Liver (tissue), 9 donors: Measurements from ENCODE around the gene WDR82. TPM values are rescaled to one million over a fixed set of nuclear protein-coding genes. Genes with fewer than 3 reads are reported as not detected.
A peak's percentile ranks its signal among the peaks of the same experiment; 100 is the strongest.

ENCODE experiments used
- DNase-seq: peaks from one replicate; pipeline ENCODE4 v3.0.0-alpha.2; 2017; ENCODE audit warnings: low spot score
- H3K27ac ChIP-seq, 2 donors: one replicate each; pipeline ENCODE4 v1.7.0; 2013; ENCODE audit warnings: inconsistent platforms in 2 of 2, low read length in 2 of 2, control low read depth in 1 of 2, low read depth in 1 of 2, mild to moderate bottlenecking in 1 of 2
- H3K27me3 ChIP-seq, 4 donors: one replicate each; pipeline versions ENCODE4 v1.6.1 to v1.7.0; 2013; ENCODE audit warnings: low read length in 3 of 4, inconsistent platforms in 1 of 4, mild to moderate bottlenecking in 1 of 4, moderate library complexity in 1 of 4; ENCODE audit not compliant: control insufficient read depth in 4 of 4, insufficient read depth in 4 of 4
- H3K36me3 ChIP-seq, 4 donors: one replicate each; pipeline versions ENCODE4 v1.6.1 to v1.7.0; 2013; ENCODE audit warnings: low read length in 3 of 4, mild to moderate bottlenecking in 3 of 4, low read depth in 1 of 4, moderate library complexity in 1 of 4; ENCODE audit not compliant: control insufficient read depth in 4 of 4, insufficient read depth in 3 of 4
- H3K4me1 ChIP-seq, 4 donors: one replicate each; pipeline versions ENCODE4 v1.6.1 to v1.7.0; 2013; ENCODE audit warnings: low read length in 3 of 4, mild to moderate bottlenecking in 3 of 4, moderate library complexity in 1 of 4; ENCODE audit not compliant: control insufficient read depth in 4 of 4, insufficient read depth in 4 of 4
- H3K4me3 ChIP-seq, 3 donors: one replicate each; pipeline versions ENCODE4 v1.6.1 to v1.7.0; 2013; ENCODE audit warnings: low read length in 3 of 3, control low read depth in 1 of 3, low read depth in 1 of 3, mild to moderate bottlenecking in 1 of 3
- H3K9ac ChIP-seq, 2 donors: one replicate each; pipeline ENCODE4 v1.7.0; 2013; ENCODE audit warnings: low read length in 2 of 2, mild to moderate bottlenecking in 2 of 2, moderate library complexity in 2 of 2, control low read depth in 1 of 2, low read depth in 1 of 2
- H3K9me3 ChIP-seq, 4 donors: one replicate each; pipeline versions ENCODE4 v1.6.1 to v1.7.0; 2013; ENCODE audit warnings: low read length in 3 of 4; ENCODE audit not compliant: control insufficient read depth in 4 of 4
- CTCF ChIP-seq: fragments of 150-350 bp; IDR thresholded peaks from 2 replicates; pipeline ENCODE4 v1.5.1; 2017; ENCODE audit warnings: improper control_type of control experiment, low read depth, low read length; ENCODE audit not compliant: missing input control
- FOXA1 ChIP-seq: IDR thresholded peaks from 2 replicates; pipeline ENCODE4 v1.6.1; 2016; ENCODE audit warnings: antibody characterized with exemption
- FOXA2 ChIP-seq: IDR thresholded peaks from 2 replicates; pipeline ENCODE4 v1.6.1; 2016; ENCODE audit warnings: antibody characterized with exemption
- GABPA ChIP-seq, 2 donors: IDR thresholded peaks in 1 of 2; conservative IDR thresholded peaks in 1 of 2; 2 replicates each; pipeline ENCODE4 v1.6.1; 2016; ENCODE audit warnings: antibody characterized with exemption in 2 of 2, mild to moderate bottlenecking in 1 of 2, moderate library complexity in 1 of 2
- HNF4A ChIP-seq, 2 donors: conservative IDR thresholded peaks; 2 replicates each; pipeline ENCODE4 v1.6.1; 2016; ENCODE audit warnings: antibody characterized with exemption in 2 of 2, mild to moderate bottlenecking in 2 of 2
- HNF4G ChIP-seq: IDR thresholded peaks from 2 replicates; pipeline ENCODE4 v1.6.1; 2016; ENCODE audit warnings: antibody characterized with exemption
- JUND ChIP-seq, 2 donors: IDR thresholded peaks; 2 replicates each; pipeline ENCODE4 v1.6.1; 2016; ENCODE audit warnings: antibody characterized with exemption in 2 of 2
- MAX ChIP-seq: IDR thresholded peaks from 2 replicates; pipeline ENCODE4 v1.6.1; 2016; ENCODE audit warnings: antibody characterized with exemption
- NR2F2 ChIP-seq: IDR thresholded peaks from 2 replicates; pipeline ENCODE4 v1.6.1; 2016; ENCODE audit warnings: antibody characterized with exemption
- RAD21 ChIP-seq, 2 donors: IDR thresholded peaks; 2 replicates each; pipeline ENCODE4 v1.6.1; 2016; ENCODE audit warnings: antibody characterized with exemption in 2 of 2, mild to moderate bottlenecking in 2 of 2
- RXRA ChIP-seq, 2 donors: IDR thresholded peaks; 2 replicates each; pipeline ENCODE4 v1.6.1; 2017 to 2018; ENCODE audit warnings: antibody characterized with exemption in 2 of 2, mild to moderate bottlenecking in 1 of 2
- SP1 ChIP-seq: IDR thresholded peaks from 2 replicates; pipeline ENCODE4 v1.6.1; 2018; ENCODE audit warnings: antibody characterized with exemption, mild to moderate bottlenecking
- TAF1 ChIP-seq: conservative IDR thresholded peaks from 2 replicates; pipeline ENCODE4 v1.6.1; 2016; ENCODE audit warnings: antibody characterized with exemption, mild to moderate bottlenecking
- YY1 ChIP-seq: IDR thresholded peaks from 2 replicates; pipeline ENCODE4 v1.6.1; 2016; ENCODE audit warnings: antibody characterized with exemption, mild to moderate bottlenecking
- WGBS: extraction: QIAGEN DNeasy Blood & Tissue Kit; methylation state at CpG from one replicate; pipeline ENCODE4 v1.1.7; 2013; 5-methylcytosine and 5-hydroxymethylcytosine counted together
- polyA plus RNA-seq, 2 donors: library from polyadenylated mRNA; stranded (reverse) in 1 of 2; unstranded in 1 of 2; fragments of 200-250 nt in 1 of 2; fragments of >200 nt in 1 of 2; fragmentation: Nextera tagmentation in 1 of 2; extraction: Ambion mirVana in 1 of 2; gene quantifications; one replicate each; pipeline versions ENCODE4 v1.2.1 to v1.2.3, GENCODE V29; 2013 to 2015
- total RNA-seq, 2 donors: library from RNA; depleted of rRNA; stranded (reverse); fragments of >200 nt; gene quantifications; one replicate each; pipeline ENCODE4 v1.2.3, GENCODE V29; 2014
- TF ChIP-seq, protein P1 (sequence below): IDR thresholded peaks from 2 replicates; pipeline ENCODE4 v1.6.1; 2016; ENCODE audit warnings: antibody characterized with exemption
- TF ChIP-seq, protein P2 (sequence below): IDR thresholded peaks from 2 replicates; pipeline ENCODE4 v1.6.1; 2016; ENCODE audit warnings: antibody characterized with exemption
- TF ChIP-seq, protein P3 (sequence below): IDR thresholded peaks from 2 replicates; pipeline ENCODE4 v1.6.1; 2016; ENCODE audit warnings: antibody characterized with exemption, mild to moderate bottlenecking
- donor health status: healthy.
- donor health status: healthy.
- donor health status: healthy.
- donor health status: healthy.
- donor health status: healthy.

WDR82 gene
- total and polyA plus RNA-seq, 4 donors, result 4.3 to 44.3 (median 25.5) TPM

GRCh38 chr3:52233968-52234367 lies 44.5 kb downstream of the WDR82 start:
- Histone ChIP-seq H3K9ac (no peak overlapping the region), H3K9me3 (no peaks in the 10 kb centered on the region), H3K36me3 (peaks cover 4 to 22% (median 12%) of the 10 kb centered on the region in 4 donors), H3K4me1 (peaks cover 21 to 70% (median 54%) of the 10 kb centered on the region in 4 donors), H3K27ac (peak overlapping the region; percentile 29 to 85), H3K27me3 (no peaks in the 10 kb centered on the region), H3K4me3 (no peak overlapping the region)
- WGBS, result 35% methylated on average over 3 of the region's 3 CpGs
- DNase-seq, result no peak
- no peak for TF ChIP-seq CTCF
- TF ChIP-seq HNF4G, result peak; percentile 70
- peak in 1 of 2 donors; percentile 22 for TF ChIP-seq RAD21 (IDR thresholded peaks at IDR 0.05)
- no peak for TF ChIP-seq FOXA1
- TF ChIP-seq, protein P1, sequence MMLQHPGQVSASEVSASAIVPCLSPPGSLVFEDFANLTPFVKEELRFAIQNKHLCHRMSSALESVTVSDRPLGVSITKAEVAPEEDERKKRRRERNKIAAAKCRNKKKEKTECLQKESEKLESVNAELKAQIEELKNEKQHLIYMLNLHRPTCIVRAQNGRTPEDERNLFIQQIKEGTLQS, result no peak
- peak; percentile 85 for TF ChIP-seq YY1
- TF ChIP-seq RXRA (IDR thresholded peaks at IDR 0.05), result peak; percentile 88 to 90
- no peak for TF ChIP-seq FOXA2
- TF ChIP-seq NR2F2, result peak; percentile 62
- peak; percentile 92 to 93 for TF ChIP-seq HNF4A (conservative IDR thresholded peaks at IDR 0.05)
- TF ChIP-seq, protein P2, sequence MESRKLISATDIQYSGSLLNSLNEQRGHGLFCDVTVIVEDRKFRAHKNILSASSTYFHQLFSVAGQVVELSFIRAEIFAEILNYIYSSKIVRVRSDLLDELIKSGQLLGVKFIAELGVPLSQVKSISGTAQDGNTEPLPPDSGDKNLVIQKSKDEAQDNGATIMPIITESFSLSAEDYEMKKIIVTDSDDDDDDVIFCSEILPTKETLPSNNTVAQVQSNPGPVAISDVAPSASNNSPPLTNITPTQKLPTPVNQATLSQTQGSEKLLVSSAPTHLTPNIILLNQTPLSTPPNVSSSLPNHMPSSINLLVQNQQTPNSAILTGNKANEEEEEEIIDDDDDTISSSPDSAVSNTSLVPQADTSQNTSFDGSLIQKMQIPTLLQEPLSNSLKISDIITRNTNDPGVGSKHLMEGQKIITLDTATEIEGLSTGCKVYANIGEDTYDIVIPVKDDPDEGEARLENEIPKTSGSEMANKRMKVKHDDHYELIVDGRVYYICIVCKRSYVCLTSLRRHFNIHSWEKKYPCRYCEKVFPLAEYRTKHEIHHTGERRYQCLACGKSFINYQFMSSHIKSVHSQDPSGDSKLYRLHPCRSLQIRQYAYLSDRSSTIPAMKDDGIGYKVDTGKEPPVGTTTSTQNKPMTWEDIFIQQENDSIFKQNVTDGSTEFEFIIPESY, result no peak
- no peak for TF ChIP-seq MAX
- peak in 1 of 2 donors; percentile 14 for TF ChIP-seq GABPA (IDR thresholded peaks at IDR 0.05 in 1 of 2, conservative IDR thresholded peaks at IDR 0.05 in 1 of 2)
- TF ChIP-seq, protein P3, sequence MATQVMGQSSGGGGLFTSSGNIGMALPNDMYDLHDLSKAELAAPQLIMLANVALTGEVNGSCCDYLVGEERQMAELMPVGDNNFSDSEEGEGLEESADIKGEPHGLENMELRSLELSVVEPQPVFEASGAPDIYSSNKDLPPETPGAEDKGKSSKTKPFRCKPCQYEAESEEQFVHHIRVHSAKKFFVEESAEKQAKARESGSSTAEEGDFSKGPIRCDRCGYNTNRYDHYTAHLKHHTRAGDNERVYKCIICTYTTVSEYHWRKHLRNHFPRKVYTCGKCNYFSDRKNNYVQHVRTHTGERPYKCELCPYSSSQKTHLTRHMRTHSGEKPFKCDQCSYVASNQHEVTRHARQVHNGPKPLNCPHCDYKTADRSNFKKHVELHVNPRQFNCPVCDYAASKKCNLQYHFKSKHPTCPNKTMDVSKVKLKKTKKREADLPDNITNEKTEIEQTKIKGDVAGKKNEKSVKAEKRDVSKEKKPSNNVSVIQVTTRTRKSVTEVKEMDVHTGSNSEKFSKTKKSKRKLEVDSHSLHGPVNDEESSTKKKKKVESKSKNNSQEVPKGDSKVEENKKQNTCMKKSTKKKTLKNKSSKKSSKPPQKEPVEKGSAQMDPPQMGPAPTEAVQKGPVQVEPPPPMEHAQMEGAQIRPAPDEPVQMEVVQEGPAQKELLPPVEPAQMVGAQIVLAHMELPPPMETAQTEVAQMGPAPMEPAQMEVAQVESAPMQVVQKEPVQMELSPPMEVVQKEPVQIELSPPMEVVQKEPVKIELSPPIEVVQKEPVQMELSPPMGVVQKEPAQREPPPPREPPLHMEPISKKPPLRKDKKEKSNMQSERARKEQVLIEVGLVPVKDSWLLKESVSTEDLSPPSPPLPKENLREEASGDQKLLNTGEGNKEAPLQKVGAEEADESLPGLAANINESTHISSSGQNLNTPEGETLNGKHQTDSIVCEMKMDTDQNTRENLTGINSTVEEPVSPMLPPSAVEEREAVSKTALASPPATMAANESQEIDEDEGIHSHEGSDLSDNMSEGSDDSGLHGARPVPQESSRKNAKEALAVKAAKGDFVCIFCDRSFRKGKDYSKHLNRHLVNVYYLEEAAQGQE, result no peak
- peak in 1 of 2 donors; percentile 37 for TF ChIP-seq JUND (IDR thresholded peaks at IDR 0.05)
- TF ChIP-seq TAF1, result no peak
- peak; percentile 69 for TF ChIP-seq SP1
